Brain microvascular endothelial cell (primary cell): Measurements from ENCODE around the gene ALPL.

ENCODE experiments used
- DNase-seq: peaks from one replicate; pipeline ENCODE4 v3.0.0-alpha.2; 2020
- H3K27ac ChIP-seq: fragments of 250-450 bp; sonication (Bioruptor Pico); 2 replicates; pipeline ENCODE4 v1.5.1; 2020; ENCODE audit warnings: mild to moderate bottlenecking, moderate library complexity
- H3K27me3 ChIP-seq: fragments of 250-450 bp; sonication (Bioruptor Pico); replicated peaks from 2 replicates; pipeline ENCODE4 v1.5.1; 2020; ENCODE audit warnings: mild to moderate bottlenecking
- H3K36me3 ChIP-seq: fragments of 250-450 bp; sonication (Bioruptor Pico); replicated peaks from 2 replicates; pipeline ENCODE4 v1.5.1; 2020; ENCODE audit warnings: mild to moderate bottlenecking
- H3K4me3 ChIP-seq: 2 replicates; pipeline ENCODE4 v1.5.1; 2011; ENCODE audit warnings: low read depth, mild to moderate bottlenecking, control low read depth, low read length, moderate library complexity
- in situ Hi-C: cut with HindIII; loops from 2 replicates; pipeline ENCODE4 v1.10.0; 2017; ENCODE audit warnings: low sequenced_read_pairs, low pct_ligation_motif_present
- TF ChIP-seq, protein P1 (sequence below): IDR thresholded peaks from 2 replicates; pipeline ENCODE4 v1.5.1; 2011; ENCODE audit warnings: low read depth, mild to moderate bottlenecking, moderate library complexity, low read length, control low read depth, inconsistent platforms; ENCODE audit errors: missing control alignments

ALPL gene

GRCh38 chr1:21489146-21489545 lies 20.1 kb upstream of the ALPL start:
- no peak for DNase-seq
- in situ Hi-C loops: no loop called here
- TF ChIP-seq, protein P1, sequence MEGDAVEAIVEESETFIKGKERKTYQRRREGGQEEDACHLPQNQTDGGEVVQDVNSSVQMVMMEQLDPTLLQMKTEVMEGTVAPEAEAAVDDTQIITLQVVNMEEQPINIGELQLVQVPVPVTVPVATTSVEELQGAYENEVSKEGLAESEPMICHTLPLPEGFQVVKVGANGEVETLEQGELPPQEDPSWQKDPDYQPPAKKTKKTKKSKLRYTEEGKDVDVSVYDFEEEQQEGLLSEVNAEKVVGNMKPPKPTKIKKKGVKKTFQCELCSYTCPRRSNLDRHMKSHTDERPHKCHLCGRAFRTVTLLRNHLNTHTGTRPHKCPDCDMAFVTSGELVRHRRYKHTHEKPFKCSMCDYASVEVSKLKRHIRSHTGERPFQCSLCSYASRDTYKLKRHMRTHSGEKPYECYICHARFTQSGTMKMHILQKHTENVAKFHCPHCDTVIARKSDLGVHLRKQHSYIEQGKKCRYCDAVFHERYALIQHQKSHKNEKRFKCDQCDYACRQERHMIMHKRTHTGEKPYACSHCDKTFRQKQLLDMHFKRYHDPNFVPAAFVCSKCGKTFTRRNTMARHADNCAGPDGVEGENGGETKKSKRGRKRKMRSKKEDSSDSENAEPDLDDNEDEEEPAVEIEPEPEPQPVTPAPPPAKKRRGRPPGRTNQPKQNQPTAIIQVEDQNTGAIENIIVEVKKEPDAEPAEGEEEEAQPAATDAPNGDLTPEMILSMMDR: no peak
- H3K27ac ChIP-seq: no peak overlapping the region
- H3K36me3 ChIP-seq: no peaks in the 10 kb centered on the region
- H3K4me3 ChIP-seq: no peak overlapping the region
- H3K27me3 ChIP-seq: peaks cover 2% of the 10 kb centered on the region

DNA sequence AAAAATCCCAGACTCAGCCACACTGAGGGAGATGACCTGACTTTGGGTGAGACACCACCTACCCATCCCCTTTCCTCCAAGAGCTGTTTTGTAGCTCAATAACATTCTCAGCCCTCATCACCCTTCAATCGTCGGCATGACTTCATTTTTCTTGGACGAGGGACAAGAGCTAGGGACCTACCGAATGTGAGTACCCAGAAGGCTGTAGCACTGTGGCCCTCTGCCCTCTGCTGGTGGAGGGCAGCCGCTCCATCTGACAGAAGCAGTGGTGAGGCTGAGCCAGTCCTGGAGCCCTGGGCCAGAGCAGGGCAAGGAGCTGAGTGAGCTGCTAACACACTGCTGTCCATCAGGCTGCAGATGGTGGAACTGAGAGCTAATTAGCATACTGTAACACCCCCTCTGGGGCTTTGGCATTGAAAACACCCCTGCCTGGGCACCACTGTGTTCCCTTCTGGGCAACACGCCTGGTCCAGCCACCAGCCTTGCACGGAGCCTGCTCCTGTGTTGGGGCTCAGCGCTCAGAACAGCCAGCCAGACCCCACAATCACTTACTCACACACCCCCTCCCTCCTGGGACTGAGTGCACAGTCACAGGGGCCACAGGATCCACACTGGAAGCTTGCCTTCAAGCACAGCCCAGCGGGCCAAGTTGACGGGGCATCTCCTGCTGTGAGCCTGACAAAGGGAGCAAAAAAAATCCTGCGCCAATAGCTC lies 18.3 kb upstream of the ALPL start:
- Histone ChIP-seq H3K36me3 (no peaks in the 10 kb centered on the region), H3K27ac (no peak overlapping the region), H3K27me3 (peaks cover 2% of the 10 kb centered on the region), H3K4me3 (no peak overlapping the region)
- in situ Hi-C loops: no loop called here
- TF ChIP-seq, protein P1: peak; percentile 75
- DNase-seq: peak; percentile 78

DNA sequence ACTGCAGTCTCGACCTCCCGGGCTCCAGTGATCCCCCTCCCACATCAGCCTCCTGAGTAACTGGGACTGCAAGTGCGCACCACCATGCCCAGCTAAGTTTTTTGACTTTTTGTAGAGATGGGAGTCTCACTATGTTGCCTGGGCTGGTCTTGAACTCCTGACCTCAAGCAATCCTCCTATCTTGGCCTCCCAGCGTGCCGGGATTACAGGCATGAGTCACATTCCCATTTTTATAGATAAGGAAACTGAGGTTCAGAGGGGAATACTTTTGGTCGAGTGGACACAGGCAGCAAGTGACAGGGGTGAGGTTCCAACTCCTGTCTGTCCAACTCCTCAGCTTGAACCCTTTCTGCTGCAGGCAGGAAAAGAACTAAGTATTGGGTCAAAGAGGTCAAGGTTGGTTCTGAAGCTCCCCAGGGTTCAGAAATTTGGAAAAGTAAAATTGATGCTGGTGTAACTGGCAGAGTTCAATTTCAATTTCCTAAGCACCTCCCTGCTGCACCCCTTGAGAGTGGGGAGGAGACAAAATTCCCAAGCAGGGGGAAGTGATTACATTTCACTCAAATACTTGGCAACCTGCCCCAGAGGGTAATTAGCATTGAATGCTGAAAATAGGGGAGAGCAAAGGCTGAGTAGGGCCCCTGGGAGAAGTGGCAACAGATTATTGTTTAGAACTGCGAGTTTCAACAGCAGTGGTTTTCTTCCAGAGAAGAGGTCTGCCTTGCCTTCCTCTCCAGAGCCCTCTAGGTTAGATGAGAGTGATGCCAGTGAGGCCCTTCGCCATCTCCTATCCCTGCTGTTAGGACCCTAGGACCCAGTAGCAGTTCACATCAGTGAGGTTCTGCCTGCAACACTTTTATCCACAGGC lies 17.5 kb upstream of the ALPL start:
- Histone ChIP-seq H3K36me3 (no peaks in the 10 kb centered on the region), H3K4me3 (no peak overlapping the region), H3K27me3 (peaks cover 2% of the 10 kb centered on the region), H3K27ac (no peak overlapping the region)
- DNase-seq: no peak
- in situ Hi-C loops: no loop called here
- TF ChIP-seq, protein P1: no peak

DNA sequence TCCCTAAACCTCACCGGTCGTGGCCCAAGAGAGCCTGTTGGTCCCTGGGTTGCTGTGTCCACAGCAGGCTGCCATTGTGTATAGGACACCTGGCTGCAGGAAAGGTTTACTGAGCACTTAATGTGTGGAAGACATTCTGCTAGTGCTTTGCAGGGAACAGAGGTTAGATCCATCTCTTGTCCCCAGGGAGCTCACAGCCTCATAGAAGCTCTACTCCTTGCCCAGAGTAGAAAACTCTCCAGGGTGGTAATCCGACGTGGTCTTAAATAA lies 16.9 kb upstream of the ALPL start:
- no peak for DNase-seq
- in situ Hi-C loops: no loop called here
- H3K36me3 ChIP-seq: no peaks in the 10 kb centered on the region

DNA sequence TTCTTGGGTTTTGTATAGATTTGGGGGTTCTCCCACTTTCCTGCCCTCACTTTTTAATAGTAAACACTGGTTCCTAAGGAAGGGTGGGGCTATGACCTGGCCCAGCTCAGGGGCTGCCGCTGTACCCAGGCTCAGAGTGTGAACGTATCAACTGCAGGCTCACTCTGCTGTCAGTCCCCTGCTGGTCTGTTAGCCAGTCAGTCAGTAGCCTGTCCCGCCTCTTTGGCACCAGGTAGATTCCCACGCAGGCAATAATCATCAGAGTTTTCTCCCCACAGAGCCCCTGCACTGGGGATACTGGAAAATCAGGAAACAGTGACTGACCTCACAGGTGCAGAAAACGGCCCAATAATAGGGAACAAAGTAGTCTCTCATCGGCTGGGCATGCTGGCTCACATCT lies 15.0 kb upstream of the ALPL start:
- Histone ChIP-seq H3K36me3 (no peaks in the 10 kb centered on the region), H3K27ac (no peak overlapping the region), H3K4me3 (no peak overlapping the region), H3K27me3 (peaks cover 2% of the 10 kb centered on the region)
- TF ChIP-seq, protein P1: no peak
- DNase-seq: no peak
- in situ Hi-C loops: no loop called here

More for the DNA sequence above, 16.9 kb upstream of the ALPL start:
- TF ChIP-seq, protein P1: no peak
- Histone ChIP-seq H3K4me3 (no peak overlapping the region), H3K27me3 (peaks cover 2% of the 10 kb centered on the region), H3K27ac (no peak overlapping the region)
